Measurements from ENCODE around the gene GSPT2.
"Not testable (repeated sequence)": the region's sequence is repeated elsewhere in the genome, so short reads cannot be mapped to it uniquely, and the experiment has no call there.

GSPT2 gene

DNA sequence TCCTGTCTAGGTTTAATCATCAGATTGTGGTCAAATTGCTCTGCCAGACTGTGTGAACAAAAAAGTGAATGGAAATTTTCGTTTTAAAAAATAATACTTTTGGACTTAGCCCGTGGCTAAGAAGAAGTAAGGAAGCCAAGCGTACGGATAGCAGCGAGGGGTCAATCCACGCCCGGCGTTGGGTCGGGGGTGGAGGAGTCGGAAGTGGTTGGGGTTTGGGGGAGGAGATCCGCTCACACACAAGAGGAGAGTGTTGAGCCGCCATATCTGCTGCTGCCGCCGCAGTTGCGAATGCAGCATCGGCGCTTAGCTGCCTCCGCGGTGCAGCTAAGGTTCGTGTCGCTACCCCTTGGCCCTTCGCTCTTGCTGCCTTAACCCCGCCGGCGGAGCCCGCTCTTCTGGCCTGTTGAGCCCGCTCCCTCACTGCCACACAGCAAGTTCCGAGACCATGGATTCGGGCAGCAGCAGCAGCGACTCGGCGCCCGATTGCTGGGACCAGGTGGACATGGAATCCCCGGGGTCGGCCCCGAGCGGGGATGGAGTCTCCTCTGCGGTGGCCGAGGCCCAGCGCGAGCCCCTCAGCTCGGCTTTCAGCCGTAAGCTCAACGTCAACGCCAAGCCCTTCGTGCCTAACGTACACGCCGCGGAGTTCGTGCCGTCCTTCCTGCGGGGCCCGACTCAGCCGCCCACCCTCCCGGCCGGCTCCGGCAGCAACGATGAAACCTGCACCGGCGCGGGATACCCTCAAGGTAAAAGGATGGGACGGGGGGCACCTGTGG lies at the start of gene GSPT2:
GSPT2 (plus strand) TSS at position 264 of the 779 bp plus-strand sequence; CDS start at position 449, 185 bp downstream.
- DNase-seq = peak; percentile 17 to 59

DNA sequence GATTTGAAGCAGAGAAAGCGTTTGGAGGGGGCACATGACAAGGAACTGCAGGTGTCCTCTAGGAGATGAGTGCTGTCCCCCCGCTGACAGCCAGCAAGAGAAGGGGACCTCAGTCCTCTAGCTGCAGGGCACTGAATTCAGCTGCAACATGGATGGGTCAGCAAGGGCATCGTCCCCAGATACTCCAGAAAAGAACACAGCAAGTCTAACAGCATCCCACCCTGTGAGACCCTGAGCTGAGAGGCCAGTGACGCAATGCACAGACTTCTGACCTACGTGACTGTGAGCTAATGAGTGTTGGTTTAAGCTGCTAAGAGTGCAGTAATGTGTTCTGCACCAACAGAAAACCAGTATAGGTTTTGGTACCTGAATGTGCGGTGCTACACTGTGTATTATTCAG lies 49.0 kb upstream of the GSPT2 start:
- no peak for DNase-seq

- DNase-seq = no peak
Measured at GRCh38 chrX:51697397-51697796, 45.8 kb upstream of the GSPT2 start.

GRCh38 chrX:51710277-51711164 lies 32.7 kb upstream of the GSPT2 start, which contains the start of gene CENPVL1:
TSS of gene CENPVL1 (plus strand) at chrX:51710512. CDS start at chrX:51710512, 0 bp downstream.
- not testable (repeated sequence) for DNase-seq

GRCh38 chrX:51712943-51713647 lies 30.1 kb upstream of the GSPT2 start:
- not testable (repeated sequence) for DNase-seq

GRCh38 chrX:51728202-51728601 lies 15.0 kb upstream of the GSPT2 start:
- no peak for DNase-seq

- peak in 1 of 2 donors; percentile 36 for DNase-seq
Measured at GRCh38 chrX:51737091-51737490, 6.2 kb upstream of the GSPT2 start.

- no peak for DNase-seq
Measured at GRCh38 chrX:51742586-51742985, 656 bp upstream of the GSPT2 start.

DNA sequence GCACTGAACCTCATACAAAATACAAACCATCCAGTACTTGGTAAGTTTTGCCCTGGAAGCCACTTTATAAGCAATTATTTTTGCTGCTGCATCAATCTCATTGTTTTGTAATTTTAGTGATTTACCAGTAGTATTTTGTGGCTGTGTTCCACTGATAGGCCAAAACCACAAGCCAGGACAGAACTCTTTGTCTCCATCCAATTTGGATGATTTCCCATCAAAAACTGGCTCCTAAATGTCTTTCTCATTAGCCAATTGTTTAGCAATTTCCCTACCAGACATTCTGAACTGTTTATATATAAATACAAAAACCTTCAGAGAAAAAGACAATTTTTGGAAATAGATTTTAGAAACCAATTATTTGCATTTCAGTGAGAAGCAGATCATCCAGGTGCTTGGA lies 4.4 kb downstream of the GSPT2 start:
- DNase-seq = no peak

DNA sequence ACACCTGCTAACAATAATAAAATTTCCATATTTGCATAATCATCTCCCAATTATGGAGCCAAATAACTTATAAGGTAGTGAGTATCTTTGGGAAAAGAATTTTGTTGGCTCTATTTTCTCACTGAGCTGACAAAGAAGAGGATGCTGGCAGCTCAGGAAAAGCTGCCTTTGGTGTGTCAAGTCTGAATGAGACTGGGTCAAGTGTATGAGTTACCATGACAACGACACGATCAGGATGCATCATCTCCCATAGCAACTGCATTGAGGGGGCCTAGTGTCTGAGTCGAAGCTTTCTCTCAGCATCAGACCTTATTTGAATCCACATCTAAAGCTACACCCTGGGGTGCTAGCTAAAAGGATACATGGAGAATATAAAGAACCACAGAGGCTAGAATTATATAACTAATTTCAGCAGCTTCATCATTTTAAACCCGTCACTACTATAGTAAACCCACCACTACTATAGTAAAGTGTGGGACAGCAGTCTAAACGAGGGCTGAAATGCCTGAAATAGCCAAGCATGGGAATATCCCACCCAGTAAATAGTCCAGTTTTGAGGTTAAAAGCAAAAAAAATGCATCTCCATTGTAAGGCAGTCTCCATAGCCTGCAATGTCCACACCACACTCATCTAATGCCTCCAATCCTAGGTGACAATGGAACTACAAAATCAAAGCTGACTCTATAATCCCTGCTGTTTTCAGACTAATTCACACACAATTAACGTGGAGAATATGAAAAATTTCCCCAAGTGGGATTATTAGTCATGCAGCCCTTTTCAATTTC lies 16.0 kb downstream of the GSPT2 start:
- DNase-seq = no peak

DNA sequence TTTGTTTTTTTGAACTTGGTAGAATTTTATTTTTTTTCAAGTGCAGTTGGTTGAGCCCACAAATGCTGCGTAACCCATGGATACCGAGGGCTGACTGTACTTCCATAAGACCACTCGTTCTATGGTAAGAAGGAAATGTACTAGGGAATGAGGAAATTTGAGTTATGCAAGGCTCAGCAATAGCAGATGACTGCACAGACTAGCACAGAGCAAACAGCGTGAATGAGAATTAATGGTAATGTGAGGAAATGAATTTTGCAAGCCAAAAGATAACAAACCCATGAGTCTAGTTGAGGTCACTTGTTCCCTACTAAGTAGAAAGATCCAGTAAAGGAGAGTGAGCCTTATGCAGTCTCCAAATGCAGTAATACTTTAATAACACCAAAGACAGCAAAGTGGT lies 17.4 kb downstream of the GSPT2 start:
- DNase-seq = no peak

- DNase-seq = no peak
Measured at GRCh38 chrX:51766546-51766945, 23.3 kb downstream of the GSPT2 start.

- no peak for DNase-seq
Measured at GRCh38 chrX:51776851-51777250, 33.6 kb downstream of the GSPT2 start.

DNA sequence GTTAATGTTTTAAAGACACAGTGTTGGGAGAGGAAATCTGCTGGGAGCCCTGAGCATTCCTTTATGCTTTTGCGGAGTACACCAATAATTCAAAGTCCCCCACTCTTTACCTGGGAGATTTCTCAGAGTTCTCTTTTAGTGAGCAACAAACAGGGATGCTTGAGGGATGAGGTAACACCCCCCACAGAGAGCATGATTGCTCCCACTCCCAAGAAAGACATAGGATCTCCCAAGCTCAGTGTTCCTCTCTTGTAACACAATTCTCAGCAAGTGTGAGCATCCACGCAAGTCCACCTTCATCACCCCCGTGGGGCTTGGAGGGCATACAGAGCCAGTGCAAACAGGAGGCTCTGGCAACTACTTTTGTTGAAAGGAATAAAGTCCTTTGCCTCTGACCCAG lies 36.1 kb downstream of the GSPT2 start:
- no peak for DNase-seq

DNA sequence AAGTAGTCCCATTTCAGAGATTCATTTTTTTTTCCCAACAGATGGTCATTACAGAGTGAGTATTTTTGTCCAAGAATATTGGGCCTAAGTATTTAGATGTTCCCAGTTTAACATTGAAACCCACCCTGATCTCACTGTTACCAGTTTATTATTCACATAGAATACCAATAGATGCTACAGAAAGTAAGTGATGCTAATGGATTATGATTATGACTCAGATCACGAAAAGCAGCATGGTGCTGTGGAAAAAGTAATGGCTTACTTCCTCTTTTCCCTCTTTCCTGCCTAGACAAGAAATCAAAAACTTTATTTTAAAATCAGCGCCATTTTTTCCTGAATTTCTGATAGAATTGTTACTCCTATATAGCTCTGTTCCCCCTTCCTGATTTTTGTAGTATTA lies 51.9 kb downstream of the GSPT2 start:
- no peak for DNase-seq
